Activated naive CD4-positive, alpha-beta T cell treated with Interleukin-2 at 50 U/mL for 16 hours (primary cell): ENCODE data around the gene LRRC37A.
"Not testable (repeated sequence)": the region's sequence is repeated elsewhere in the genome, so short reads cannot be mapped to it uniquely, and the experiment has no call there.

Experiments
- DNase-seq: peaks from one replicate; pipeline ENCODE4 v3.0.0-alpha.2; 2020

The LRRC37A gene

DNA sequence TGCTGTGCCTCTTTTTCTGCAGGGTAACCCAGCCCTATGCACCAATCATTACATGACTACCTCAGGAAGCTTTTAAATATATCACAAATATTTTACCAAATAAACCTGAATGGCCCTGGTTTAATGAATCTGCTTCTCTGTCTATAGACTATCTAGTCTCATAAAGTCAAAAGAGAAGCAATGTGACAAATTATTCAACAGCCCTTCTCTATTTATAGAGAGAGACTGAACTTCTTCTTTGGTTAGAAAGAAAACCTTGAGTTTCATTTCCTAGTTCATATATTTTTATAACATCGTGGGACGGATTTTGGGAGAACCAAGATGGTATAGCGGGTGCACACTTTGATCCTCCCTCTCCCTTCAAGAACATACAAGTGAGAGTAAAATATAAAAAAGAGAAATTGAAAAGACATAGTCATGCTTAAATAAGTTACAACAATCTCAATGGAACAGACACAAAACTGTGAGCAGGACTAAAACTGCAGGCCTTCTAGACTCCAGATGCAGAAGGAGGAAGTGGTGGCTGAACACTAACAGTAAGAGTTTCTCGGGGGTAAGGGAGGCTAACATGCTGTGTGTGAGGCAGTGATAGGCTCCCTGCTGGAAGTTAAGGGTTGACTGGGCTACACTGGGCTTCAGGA, 3.9 kb upstream of the LRRC37A start:
- DNase-seq = not testable (repeated sequence)

GRCh38 chr17:46291618-46292017, 3.3 kb upstream of the LRRC37A start:
- DNase-seq = not testable (repeated sequence)

GRCh38 chr17:46341220-46341619, 46.3 kb downstream of the LRRC37A start:
- not testable (repeated sequence) for DNase-seq

DNA sequence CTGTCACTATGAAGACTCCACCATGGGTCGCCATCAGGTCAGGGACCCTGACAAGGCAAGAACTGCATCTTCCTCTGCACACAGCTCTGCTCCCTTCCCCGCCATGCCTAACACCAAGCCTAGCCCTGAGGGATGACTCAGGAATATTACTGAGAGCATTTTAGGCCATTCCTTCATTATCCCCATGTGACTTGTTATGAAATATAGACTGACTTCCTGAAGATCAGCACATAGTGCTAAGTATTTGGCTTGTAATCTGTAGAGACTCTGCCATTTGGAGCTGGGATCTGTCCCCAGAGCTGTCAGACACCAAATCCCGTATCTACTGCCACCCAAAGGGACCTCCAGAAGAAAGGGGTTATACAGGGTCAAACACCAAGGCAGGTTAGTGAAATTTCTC, 47.2 kb downstream of the LRRC37A start:
- DNase-seq = not testable (repeated sequence)

GRCh38 chr17:46348345-46348744, 53.4 kb downstream of the LRRC37A start:
- DNase-seq = not testable (repeated sequence)

DNA sequence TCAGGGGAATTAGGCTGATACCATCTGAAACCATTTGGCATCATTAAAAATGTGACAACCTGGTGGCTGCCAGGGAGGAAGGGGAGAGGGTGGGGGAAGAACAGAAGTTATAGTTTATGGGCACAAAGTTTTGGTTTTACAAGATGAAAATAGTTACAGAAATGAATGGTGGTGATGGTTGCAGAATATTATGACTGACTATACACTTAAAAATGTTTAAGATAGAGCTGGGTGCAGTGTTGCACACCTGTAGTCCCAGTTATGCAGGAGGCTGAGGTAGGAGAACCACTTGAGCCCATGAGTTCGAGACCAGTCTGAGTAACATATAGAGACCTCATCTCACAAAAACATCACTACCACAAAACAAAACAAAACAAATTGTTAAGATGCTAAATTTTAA, 54.1 kb downstream of the LRRC37A start:
- not testable (repeated sequence) for DNase-seq

DNA sequence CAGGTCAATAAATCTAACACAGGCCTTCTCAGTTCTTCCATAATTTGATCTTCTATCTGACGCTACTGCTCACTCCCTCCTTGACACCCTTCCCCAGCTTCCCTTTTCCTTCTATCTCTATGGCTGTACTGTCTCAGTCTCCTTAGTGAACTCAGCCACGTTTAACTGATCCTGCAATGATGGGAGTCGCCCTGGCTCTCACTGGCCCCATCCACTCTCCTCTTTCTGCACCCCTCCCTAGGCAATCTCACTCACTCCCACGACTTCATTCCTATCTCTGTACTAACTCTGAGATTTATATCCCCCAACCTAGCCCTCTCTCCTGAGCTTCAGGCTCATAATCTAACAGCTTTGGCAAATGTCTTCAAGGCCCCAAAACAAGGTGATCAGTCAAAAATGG, 58.9 kb downstream of the LRRC37A start:
- DNase-seq = not testable (repeated sequence)

GRCh38 chr17:46361145-46361735, 66.3 kb downstream of the LRRC37A start:
- DNase-seq = not testable (repeated sequence)

GRCh38 chr17:46361755-46362154, 66.8 kb downstream of the LRRC37A start, which contains the start of gene ARL17B:
TSS of gene ARL17B (minus strand) at chr17:46361766. CDS start at chr17:46358397, 3,369 bp downstream.
- DNase-seq = peak; percentile 87

DNA sequence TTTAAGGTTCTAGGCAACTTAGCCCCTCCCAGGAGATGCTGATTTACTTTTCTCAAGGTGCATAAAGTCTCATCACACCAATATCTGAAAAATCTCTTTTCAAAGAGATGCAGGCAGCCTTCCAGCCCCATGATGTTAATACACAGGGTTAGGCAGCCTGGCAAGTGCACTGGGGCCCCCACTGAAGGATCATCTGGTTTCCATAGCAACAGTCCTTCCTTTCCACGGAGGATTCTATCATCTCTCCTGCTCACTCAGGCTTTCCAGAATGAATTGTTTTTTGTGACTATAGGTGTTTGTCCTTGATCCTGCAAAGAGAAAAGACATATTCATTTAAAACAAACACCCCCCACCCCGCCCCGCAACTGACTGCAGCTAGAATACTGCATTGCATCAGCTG, 72.6 kb downstream of the LRRC37A start:
- not testable (repeated sequence) for DNase-seq

GRCh38 chr17:46372236-46373229, 77.6 kb downstream of the LRRC37A start:
- not testable (repeated sequence) for DNase-seq

- not testable (repeated sequence) for DNase-seq
Measured at GRCh38 chr17:46373418-46373817, 78.5 kb downstream of the LRRC37A start.

DNA sequence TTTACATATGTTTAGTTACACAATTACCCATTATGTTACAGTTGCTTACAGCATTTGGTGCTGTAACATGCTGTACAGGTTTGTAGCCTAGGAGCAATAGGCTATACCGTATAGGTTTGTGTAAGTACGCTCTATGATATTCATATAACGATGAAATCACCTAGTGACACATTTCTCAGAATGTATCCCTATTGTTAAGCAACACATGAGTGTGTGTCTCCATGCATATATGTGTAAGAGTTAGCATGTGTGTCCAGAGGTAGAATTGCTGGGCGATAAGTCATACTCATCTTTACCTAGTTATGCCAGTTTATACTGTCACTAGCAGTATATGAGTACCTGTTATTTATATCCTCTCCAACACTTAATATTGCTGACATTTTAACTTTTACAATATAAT, 88.2 kb downstream of the LRRC37A start:
- not testable (repeated sequence) for DNase-seq

DNA sequence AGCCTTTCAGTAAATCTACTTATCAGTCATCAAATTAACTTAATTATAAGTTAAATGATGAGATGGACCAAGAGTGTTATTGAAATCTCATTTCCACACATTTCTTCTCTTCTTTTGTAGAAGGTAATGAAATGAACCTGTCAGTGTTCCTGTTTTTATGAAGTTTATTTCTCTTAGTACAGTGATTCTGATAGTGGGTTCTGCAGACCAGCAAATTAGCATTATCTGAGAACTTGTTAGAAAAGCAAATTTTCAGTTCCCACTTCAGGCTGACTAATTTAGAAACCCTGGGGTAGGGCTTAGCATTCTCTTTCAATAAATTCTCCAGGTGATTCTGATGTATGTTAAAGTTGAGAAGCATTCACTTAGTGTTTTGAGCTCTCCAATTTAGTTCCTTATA, 90.6 kb downstream of the LRRC37A start:
- not testable (repeated sequence) for DNase-seq
